Ammon's horn (tissue), 1 donor: ENCODE data around the gene GSN.
"Not testable (repeated sequence)": the region's sequence is repeated elsewhere in the genome, so short reads cannot be mapped to it uniquely, and the experiment has no call there.

Experiments used
- DNase-seq: peaks from one replicate; pipeline ENCODE4 v3.0.0-alpha.2; 2016; ENCODE audit warnings: low spot score

GSN gene

DNA sequence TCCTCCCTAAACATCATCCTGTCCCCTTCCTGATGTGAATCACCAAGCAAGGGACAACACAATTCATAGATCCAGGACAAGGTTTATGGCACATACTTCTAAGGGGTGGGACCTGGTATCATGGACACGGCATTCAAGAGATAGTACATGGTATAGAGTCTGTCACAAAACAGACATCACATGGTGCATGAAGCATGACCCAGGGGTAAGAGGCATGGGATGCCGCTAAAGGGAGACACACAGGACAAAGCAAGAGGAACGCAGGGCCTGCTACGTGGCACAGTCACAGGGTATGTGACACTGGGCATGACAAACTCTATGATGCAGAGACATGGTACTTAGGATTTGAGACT, 20.7 kb downstream of the GSN start:
- no peak for DNase-seq

DNA sequence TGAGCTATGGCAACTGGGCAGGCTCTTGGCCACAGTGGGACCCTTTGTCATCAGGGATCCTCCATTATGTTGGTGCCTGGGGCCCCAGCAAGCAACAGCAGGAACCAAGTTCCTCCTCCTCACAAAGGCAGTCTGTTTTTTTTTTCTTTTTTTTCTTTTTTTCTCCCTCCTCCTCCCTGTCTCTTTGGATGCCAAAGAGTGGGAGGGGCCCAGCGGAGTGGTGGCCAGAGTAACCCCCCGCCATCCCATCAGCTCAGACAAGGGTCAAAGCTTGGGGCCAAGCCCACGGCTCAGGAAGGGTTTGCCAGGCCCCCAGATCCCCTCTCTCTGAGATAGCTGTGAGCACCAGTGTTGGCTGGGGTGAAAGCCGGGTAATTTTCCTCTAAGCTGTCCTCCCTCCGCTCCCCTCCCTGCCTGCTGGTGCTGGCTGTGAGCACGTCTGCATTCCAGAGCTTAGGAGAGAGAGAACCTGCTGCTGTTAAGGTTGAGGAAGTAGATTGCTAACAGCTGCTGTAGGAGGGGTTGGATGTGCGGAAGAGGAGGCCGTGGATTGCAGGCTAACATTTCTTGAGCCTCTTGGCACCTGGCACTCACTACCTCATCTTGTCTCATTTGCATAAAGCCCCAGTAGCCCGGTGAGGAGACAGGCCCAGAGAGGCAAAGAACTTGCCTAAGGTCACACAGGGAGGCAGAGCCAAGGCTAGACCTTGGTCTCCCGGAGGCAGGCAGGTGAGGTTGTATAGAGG, 21.2 kb downstream of the GSN start:
- DNase-seq = peak; percentile 88

DNA sequence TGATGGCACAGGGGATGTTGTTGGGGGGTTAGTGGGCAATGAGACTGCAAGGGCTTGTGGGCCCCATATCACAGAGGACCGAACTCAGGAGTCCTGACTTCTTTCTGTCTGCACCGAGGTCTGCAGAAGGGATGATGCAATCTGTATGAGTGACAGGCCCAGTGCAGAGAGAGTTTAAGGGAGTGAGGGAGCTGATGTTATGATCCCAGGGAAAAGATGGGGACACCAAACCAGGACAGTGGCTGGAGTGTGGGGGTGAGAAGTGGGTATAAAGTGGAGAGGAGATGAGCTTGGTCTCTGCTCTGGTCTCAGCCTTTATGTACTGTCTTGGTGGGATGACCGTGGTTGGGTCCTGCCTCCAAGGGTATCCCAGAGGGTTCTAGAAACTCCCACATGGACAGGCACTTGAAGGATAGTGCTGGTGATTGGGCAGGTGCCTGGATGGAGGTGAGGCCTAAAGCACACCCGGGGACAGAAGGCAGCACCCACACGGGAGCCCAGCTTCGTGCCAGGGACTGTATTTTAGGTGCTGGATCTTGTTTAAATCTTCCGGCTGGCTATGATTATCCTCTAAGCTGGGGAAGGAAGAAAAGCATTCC, 21.9 kb downstream of the GSN start:
- no peak for DNase-seq

DNA sequence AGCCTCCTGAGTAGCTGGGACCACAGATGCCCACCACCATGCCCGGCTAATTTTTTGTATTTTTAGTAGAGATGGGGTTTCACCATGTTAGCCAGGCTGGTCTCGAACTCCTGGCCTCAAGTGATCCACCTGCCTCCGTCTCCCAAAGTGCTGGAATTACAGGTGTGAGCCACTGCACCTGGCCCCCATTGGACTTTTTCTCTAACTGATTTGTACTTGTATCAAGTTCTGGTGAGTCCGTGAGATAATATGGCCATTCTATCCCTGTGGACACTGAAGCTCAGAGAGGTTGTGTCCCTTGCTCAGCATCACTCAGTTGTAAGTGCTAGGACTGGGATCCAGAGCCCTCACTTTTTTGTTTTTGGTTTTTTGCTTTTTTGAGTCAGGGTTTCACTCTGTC, 23.6 kb downstream of the GSN start:
- DNase-seq = not testable (repeated sequence)

DNA sequence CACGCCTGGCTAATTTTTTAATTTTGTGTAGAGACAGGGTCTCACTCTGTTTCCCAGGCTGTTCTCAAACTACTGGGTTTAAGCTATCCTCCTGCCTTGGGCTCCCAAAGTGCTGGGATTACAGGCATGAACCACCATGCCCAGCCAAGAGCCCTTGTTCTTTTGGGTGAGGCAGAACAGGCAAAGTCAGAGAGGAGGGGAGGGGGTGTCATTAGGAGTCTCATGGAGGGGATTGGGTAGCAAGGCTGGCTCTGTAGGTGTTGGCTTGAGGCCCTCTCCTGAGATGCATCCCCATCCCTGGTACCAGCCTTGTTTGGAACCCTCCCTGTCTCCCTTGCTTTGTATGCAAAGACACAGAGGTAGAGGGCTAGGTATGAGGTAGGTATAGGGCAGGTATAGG, 24.1 kb downstream of the GSN start:
- DNase-seq = no peak

DNA sequence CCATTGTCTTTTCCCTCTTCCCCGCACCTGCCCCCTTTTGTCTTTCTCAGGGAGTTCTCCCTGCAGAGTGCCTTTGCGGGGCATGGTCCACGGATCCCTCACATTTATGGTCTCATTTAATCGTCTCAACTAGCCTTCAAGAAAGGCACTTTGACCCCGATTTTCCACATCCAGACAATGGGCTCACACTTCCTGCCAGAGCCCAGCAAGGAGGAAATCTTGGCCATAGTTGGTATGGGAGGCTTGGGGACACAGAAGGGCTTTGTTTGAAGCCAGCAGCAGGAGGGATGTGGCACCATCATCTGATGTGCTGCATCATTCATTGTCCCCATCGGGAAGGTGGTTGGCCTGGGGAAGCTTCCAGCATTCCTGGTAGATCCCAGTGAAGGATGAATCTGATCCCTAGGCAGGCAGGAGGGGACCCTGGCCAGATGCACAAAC, 24.9 kb downstream of the GSN start:
- DNase-seq = peak; percentile 86

DNA sequence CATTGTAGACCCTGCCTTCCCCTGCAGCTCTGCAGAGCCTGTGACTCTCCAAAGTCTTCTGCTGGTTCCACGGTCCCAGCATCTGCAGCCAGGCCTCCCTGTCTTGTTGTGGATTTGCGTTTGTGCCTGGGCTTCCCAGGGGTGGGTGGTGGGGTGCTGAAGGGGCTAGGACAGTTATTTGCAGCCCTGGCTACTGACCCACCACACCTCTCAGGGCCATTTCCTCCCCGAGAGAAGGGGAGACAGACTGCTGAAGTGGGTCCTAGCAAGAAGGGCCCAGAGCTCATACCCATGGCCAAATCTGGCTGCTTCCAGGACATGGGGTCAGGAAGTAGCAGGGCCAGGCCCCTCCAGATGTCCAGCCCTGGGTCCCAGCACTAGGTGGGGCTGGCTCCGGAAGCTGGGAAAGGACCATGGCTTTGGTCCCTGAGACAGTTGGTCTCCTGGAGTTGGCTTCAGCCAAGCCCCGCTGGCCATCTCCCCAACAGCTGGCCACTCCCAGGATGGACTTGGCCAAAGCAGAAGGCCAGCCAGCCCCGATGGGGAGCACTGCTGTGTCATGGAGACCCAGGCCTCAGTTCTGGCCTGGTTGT, 26.3 kb downstream of the GSN start:
- DNase-seq = no peak

DNA sequence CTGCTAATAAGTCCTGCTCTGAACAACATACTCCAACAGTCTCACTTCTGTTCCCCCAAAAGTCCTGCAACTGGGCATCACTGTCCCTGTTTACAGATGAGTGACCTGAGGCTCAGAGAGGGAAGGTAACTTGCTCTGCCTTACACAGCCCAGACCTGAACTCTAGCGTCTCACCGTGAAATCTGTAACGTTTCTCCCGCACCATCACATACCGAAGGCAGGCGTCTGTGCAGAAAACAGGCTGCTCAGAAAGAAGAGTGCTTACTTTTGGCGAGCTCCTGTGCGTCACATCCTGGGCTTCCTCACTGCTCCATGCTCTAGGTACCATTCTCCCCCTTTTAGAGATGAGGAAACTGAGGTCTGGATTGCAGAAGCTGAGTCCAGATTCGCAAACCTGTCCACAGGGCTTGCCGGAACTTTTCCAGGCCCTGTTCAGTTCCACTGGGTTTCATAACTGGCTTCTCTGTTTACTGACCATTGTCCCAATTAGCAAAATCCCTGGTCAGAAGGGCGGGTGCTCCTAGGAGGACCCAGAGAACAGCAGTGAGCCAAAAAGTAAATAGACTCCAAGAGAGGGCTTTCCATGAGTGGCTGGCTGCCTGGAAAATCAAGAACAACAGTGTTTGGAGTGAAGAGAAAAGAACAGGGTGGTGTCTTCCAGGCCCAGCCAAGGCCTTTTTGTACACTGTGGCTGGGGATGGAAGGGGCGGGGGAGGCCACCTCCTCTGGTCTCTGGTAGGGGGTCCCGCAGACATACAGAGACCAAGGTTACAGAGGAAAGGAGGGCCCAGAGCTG, 27.1 kb downstream of the GSN start:
- DNase-seq = peak; percentile 78

DNA sequence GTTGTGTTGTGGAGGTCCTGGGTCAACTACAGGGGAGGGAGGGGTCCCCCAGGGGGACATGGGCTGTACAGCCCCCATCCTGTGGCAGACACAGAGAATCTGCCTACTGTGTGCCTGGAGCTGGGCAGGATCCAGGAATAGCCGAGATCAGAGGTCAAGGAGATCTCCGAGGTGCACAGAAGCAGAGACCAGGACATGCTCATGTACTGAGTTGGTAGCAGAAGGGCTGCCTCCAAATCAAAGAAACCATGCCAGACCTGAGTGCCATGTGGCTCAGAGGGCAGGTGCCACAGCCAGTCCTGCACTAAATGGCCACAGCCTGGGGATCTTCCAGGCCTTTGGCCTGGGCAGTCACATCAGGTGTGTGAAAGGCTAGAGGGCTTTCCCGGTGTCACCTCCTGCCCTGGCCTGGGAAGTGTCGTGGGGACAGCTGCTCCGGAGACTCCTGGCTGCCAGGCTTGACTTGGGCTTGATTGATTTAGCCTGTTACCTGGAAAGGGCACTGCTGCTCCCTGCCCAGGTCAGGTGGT, 27.8 kb downstream of the GSN start:
- DNase-seq = no peak

DNA sequence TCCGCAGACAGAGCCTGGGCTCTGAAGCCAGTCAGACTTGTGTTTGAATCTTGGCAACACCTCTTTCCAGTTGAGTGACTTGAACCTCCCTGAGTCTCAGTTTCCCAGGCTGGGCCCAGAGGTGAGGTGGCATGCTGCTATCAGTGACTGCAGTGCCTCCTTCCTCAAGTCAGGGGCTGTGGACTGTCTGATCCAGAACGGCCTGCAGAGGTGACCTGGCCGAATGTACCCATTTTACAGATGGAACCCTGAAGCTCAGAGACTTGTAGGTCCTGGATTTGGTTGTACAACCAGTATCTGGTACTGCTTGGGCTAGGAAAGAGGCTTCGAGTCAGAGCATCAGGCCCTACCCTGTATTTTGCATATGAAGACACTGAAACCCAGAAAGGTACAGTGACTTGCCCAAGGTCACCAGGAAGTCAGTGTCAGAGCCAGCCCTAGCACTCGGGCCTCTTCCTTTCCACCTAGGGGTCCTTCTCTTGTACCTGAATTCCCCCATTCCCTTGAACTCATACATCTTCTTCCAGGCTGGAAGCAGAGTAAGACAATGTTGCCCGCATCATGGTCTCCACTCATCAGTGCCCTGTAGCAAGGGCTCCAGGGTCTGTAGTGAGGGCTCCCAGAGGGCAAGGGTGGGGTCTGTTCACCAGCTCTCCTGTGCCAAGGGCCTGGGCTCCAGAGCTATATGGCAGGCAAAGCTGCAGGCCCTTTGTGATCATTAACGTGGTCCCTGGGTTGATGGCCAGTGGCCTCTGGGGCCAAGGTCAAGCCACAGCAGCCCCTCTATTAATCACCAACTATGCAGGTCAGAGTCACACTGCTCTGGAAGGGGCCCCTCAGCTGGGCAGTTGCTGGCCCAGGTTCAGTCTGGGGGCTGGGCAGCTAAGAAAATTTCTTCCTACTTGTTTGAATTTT, 28.5 kb downstream of the GSN start:
- no peak for DNase-seq

DNA sequence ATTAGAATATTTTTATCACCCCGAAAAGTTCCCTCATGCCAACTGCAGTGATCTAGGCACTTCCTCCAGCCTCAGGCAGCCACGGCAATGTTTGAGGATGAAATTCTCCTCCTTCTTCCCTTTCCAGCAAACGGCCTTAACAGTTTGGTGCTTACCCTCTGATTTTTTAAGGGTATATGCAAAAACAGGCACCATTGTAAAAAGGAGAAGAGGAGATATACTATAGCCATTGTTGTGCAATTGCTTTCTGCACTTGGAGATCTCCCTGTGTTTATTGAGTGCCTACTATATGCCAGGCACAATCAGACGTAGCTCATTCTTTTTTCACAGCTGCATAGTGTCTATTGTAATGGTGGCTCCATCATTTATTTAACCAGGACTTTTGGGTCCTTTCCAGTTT, 29.4 kb downstream of the GSN start:
- DNase-seq = no peak

DNA sequence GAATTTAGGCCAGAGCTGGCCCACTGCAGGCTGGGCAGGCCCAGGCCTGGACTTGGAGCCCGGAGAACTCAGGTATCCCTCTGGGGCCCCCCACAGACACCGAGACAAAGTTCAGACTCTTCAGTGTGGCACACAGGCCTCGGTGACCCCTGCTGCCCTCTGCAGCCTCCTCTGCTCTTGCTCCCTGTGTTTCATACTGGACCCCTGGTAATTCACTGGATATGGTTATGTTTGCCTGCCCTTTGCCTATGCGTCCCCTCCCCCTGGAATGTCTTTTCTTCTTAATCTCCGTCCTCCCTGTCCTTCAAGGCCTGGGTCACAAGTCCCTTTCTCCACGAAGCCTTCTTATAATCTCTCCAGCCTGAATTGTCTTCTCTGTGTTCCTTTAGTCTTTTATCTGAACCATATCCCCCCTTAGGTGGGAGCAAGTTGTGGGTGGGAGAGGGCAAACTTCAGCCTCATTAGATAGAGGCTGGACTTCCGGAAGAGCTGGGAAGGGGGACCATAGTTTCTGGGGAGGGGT, 30.1 kb downstream of the GSN start:
- DNase-seq = no peak

DNA sequence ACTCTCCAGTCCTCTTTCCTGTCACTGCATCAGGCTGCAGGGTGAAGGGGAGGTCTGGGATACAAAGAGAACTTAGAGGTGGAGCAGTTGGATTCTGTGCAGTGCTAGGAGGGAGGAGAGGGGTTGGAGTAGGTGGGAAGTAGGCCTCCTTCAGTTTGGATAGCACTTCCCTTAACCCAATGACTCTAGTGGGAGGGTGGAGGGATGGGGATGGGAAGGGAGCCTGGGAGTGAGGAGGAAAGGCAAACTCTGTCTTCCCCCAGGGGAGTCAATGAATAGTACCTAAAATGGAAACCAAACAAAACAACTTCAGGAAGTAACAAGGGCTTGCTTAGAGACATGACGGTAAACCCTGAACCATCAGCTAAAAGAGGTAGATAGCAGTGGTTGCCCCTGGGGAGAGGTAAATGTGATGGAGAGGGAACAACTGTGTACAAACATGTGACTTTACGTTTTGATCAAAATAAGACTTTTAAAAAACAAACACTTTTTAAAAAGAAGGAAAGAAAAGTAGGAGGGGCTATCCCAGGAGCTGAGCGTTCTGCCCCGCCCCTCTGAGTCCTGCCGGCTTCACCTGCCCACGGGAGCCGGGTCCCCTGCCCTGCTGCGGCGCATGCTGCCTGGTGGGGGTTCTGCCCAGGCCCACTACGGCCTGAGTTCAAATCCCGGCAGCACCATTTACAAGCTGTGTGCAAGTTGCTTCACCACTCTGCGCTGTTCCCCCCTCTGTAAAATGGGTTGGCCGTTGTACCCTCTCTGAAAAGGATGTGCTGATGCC, 30.9 kb downstream of the GSN start:
- no peak for DNase-seq

DNA sequence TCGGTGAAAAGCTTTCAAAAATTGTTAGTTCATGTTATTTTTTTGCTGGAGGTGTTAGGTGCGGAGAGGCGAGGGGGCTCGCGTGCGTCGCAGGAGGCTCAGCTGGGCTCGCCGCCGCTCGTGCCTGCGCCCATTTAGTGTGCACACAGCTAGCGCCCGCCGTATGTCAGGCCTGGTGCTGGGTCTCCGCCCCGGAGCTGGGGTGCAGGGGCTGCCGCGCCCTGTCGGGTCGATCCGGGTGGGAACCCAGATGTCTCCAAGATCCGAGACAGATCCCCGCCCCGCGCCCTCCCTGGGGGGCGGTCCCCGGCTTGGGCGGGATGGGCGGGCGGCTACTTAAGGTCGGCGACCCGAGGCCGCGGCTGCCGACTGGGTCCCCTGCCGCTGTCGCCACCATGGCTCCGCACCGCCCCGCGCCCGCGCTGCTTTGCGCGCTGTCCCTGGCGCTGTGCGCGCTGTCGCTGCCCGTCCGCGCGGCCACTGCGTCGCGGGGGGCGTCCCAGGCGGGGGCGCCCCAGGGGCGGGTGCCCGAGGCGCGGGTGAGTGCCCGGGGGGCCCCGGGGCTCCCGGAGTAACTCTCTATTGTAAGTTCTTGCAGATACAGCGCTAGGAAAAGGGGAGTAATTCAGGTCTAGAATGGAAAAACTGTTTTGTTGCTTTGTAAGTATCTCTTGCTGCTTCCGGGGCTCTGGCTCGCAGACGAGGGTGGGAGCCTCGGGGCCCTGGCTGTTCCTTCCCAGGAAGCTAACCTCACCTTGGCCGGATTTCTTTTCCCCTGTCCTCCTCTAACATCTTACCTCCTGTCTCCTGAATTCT, 31.7 kb downstream of the GSN start:
- no peak for DNase-seq

DNA sequence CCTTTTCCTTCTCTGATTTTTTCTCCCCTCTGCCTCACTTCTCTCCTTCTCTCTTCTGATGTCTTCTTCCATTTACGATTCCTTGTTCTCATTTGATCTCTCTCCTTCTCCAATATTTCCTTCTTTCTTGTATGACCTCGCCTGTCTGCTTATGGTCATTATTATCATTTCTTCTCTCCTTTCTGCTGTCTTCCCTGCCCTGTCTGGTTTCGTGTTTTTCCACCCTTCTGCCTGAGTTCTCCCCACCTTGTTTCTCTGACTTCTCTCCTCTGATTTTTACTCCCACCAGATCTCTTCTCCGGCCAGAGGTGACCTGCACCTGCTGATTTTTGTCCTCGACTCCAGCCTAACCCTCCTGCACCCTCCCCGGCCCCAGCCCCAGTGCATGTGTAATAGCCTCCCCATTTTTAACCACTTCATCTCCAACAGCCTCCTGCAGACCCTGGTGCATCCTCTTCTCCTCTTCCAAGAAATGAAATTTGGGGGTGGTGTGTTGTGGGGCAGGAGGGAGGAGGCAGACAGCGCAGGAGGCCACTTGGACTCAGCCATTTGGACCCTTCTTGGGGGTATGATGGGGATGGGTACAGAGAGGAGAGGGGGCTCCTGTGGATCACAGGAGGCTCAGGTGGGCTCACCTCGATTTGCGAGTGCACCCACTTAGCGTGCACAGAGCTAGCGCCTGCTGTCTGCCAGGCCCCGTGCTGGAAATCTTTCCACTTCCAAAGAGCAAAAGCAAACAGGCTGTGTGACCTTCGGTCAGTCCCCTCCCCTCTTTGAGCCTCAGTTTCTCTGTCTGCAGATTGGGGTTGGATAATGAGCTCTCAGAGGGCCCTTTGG, 32.5 kb downstream of the GSN start:
- no peak for DNase-seq

DNA sequence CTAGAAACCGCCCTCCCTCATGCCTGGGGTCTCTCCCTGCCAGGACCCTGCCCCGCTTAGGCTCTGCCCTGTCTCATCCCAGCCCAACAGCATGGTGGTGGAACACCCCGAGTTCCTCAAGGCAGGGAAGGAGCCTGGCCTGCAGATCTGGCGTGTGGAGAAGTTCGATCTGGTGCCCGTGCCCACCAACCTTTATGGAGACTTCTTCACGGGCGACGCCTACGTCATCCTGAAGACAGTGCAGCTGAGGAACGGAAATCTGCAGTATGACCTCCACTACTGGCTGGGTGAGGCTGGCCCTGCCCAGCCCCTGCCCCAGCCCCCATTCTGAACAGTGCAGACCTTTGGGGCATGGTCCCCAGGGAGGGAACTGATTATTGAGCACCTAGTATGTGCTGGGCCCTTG, 33.9 kb downstream of the GSN start:
- DNase-seq = no peak

DNA sequence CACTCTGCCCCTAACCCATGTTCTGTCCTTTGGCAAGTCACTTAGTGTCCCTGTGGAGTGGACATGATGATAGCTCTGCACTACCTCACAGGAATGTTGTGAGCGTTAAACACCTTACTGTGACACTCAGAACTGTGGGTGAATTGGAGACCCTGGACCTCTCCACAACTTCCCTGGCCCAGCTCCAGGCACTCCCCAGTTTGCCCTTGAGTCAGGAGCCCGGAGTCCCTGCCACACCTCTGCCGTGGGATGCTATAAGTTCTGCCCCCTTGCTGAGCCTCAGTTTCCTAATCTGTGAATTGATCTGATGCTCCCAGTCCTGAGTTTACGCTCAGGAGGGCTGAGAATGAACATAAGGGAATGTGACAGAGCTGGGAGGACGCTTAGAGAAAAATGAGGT, 34.4 kb downstream of the GSN start:
- no peak for DNase-seq

DNA sequence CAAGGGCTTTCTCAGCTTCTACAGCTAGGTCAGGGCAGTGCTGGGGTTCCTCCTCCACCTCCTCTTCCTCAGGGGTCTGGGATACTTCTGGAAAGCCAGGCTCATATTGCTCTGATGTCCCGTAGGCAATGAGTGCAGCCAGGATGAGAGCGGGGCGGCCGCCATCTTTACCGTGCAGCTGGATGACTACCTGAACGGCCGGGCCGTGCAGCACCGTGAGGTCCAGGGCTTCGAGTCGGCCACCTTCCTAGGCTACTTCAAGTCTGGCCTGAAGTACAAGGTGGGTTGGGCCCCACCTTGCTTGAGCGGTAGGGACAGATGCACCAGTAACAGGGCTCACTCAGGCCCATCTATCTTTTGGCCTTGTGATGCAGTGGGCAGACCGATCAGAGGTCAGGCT, 34.8 kb downstream of the GSN start:
- no peak for DNase-seq
